GM03348 (cell line): ENCODE data around the gene SCNN1B.
"Not testable (repeated sequence)": the region's sequence is repeated elsewhere in the genome, so short reads cannot be mapped to it uniquely, and the experiment has no call there.

Experiments
- DNase-seq: peaks from one replicate; pipeline ENCODE4 v3.0.0; 2012; ENCODE audit warnings: low spot score

Gene SCNN1B

DNA sequence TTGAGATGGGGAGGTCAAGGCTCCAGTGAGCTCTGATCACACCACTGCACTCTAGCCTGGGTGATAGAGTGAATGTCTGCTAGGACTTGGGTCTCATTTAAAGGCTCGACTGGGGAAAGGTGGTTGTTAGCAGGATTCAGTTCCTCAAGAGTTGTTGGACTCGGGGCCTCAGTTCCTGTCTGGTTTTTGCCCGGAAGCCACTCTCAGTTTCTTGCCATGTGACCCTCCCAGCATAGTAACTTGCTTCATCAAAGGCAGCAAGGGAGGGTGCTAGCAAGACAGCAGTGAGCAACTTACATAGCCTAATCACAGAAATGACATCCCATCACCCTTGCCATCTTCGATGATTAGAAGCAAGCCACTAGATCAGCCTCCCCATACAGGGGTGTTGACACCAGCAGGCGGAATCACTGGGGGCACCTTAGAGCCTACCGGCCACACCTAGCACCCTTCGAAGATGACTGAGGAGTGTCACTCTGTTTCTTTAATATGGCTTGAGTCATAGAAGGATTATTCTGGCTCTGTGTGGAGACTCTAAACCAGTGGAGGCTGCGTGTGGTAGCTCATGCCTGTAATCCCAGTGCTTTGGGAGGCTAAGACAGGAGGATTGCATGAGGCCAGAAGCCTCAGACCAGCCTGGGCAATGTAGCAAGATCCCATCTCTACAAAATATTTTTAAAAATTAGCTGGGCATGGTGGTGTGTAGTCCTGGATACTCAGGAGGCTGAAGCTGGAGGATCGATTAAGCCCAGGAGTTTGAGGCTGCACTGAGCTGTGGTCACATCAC is 13.2 kb upstream of the SCNN1B start:
- no peak for DNase-seq

DNA sequence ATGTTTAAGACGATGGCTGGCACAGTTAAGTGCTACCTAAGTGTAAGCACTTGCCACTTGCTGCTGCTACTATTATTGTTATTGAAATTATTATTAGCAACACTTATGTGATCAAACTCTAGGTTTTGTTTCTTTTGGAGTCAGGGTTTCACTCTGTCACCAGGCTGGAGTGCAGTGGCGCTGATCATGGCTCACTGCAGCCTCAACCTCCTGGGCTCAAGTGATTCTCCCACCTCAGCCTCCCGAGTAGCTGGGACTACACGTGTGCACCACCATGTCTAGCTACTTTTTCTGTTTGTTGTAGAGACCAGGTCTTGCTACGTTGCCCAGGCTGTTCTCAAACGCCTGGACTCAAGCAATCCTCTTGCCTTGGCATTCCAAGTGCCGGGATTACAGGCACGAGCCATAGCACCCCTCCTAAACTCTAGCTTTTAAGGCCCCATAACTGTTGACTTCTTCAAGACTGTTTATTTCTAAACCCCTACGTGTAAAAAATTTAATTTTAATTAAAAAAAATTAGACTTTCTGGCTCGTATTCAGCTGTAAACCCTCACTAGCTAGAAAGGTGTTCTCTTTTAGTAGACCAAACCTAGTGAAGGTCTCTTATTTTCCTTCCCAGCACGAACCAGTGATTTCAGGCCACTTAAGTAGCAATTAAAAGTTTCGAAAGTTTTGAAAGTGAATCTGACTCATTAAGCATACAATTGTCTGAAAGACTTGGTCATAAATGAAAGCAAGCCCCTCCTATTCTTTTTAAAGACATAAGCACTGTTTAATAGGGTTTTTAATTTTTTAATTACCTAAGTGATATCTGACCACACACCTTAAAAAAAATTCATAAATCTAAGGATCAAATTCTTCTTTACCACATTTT is 11.7 kb upstream of the SCNN1B start:
- DNase-seq = no peak

DNA sequence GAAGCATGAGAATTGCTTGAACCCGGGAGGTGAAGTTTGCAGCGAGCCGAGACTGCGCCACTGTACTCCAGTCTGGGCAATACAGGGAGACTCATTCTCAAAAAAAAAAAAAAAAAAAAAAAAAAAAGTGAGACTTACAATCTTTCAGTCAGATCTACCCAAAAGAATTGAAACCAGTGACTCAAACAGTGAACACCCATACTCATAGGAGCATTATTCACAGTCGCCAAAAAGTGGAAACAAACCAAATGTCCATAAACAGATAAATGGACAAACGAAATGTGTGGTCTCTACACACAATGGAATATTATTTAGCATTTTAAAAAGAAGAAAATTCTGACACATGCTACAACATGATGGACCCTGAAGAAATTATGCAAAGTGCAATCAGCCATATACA is 9.1 kb upstream of the SCNN1B start:
- DNase-seq = no peak

GRCh38 chr16:23294260-23294659 is 7.8 kb upstream of the SCNN1B start:
- no peak for DNase-seq

GRCh38 chr16:23296994-23297393 is 5.1 kb upstream of the SCNN1B start:
- no peak for DNase-seq

DNA sequence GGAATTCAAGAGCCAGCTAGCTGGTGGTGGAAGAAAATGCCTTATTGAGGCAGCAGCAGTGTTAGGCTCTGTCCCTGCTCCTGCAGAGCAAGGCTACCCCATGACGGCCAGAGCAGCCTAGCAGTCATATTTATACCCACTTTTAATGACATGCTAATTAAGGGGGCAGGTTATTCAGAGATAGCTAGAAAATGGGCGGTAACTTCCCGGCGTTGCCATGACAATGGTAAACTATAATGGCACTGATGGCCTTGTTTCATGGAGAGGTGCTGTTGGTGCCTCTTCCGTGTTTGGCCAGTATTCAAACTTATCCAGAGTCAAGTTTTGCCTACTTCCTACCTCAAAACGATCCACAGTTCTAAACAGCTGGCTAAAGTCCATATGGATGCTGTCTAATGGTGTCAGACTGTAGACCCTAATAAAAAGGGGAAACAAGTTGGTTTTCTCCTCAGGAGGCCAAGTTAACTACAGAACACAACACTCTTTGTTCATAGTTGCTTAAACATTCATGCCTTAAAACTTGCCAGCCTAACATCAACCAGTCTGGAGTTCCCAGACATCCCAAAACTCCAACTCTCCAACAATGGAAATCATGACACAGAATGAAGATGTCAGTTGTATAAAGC is 3.7 kb upstream of the SCNN1B start:
- DNase-seq = no peak

GRCh38 chr16:23299815-23300214 is 2.3 kb upstream of the SCNN1B start:
- DNase-seq = not testable (repeated sequence)

DNA sequence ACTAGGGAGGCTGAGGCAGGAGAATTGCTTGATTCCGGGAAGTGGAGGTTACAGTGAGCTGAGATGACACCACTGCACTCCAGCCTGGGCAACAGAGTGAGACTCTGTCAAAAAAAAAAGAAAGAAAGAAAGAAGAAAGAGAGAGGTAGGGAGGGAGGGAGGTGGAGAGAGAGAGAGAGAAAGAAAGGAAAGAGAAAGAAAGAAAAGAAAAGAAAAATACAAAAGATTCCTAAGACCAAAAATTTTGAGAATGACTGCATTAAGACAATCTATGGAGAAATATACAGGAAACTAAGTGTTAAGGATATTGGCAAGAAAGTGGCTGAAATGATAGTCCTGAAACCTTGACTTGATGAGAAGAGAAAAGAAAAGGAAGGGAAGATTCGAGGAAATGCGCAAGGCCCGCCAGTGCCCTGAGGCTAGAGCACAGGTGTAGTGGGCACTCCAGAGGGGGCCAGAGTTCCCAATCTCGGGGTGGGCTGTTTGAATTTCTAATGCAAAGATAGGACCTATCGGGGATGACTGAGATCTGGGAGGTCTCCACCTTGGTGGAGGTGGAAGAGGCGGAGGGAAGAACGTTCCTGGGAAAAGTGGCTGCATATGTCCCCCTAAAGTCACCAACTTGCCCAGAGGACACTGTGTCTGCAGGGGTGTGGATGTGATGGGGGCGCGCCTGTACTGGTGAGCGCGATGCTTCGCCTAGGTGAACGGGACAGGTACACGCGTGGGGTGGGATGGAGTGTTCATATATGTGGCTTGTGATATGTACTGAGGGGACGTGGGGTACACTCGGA is 654 bp upstream of the SCNN1B start:
- no peak for DNase-seq

- no peak for DNase-seq
Measured at GRCh38 chr16:23303685-23304084, 1.6 kb downstream of the SCNN1B start.

GRCh38 chr16:23304620-23305019 is 2.5 kb downstream of the SCNN1B start:
- DNase-seq = no peak

GRCh38 chr16:23306199-23307100 is 4.3 kb downstream of the SCNN1B start:
- DNase-seq = no peak

- DNase-seq = no peak
Measured at GRCh38 chr16:23310217-23310616, 8.1 kb downstream of the SCNN1B start.

GRCh38 chr16:23310744-23311143 is 8.6 kb downstream of the SCNN1B start:
- no peak for DNase-seq

DNA sequence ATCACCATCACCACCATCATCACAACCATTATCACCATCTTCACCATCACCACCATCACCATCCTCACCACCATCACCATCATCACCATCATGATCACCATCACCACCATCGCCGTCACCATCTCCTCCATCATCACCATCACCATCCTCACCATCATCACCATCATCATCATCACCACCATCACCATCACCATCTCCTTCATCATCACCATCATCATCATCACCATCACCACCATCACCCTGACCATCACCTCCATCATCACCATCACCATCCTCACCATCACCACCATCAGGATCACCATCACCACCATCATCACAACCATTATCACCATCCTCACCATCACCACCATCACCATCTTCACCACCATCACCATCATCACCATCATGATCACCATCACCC is 14.1 kb downstream of the SCNN1B start:
- no peak for DNase-seq

DNA sequence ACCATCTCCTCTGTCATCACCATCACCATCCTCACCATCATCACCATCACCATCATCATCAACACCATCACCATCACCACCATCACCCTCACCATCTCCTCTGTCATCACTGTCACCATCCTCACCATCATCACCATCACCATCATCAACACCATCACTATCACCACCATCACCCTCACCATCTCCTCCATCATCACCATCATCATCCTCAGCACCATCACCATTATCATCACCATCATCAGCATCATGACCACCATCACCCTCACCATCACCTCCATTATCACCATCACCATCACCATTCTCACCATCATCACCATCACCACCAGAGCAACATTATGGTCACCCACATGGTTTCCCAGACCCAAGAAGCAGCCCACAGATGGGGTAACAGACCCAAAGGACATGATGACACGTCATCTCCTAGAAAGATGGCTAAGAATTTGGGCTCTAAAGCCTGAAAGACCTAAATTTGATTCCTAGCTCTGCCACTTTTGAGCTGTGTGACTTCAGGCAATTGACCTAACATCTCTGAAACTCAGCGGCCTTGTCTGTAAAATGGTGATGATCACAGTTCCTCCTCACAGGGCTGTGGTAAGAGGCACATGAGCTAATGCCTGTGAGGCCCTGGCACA is 14.6 kb downstream of the SCNN1B start:
- no peak for DNase-seq

- no peak for DNase-seq
Measured at GRCh38 chr16:23317266-23317661, 15.2 kb downstream of the SCNN1B start.

DNA sequence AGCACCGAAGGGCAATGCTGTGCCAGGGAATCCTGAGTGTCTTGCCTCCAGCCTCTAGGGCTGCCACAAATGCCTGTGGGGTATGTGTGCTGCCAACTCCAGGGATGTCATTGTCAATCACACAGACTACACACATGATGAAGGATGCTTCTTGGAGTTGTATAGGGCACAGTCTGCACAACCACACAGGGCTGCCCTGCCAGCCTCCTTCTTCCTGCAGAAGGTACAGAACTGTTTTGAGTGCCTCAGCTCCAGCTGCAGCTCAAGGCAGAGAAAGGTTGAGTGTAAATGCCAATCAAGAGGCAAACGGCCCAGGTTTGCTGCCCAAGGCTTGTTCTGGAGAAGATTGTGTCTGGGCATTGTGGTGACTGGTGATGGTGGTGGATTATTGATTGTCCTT is 15.6 kb downstream of the SCNN1B start:
- no peak for DNase-seq

DNA sequence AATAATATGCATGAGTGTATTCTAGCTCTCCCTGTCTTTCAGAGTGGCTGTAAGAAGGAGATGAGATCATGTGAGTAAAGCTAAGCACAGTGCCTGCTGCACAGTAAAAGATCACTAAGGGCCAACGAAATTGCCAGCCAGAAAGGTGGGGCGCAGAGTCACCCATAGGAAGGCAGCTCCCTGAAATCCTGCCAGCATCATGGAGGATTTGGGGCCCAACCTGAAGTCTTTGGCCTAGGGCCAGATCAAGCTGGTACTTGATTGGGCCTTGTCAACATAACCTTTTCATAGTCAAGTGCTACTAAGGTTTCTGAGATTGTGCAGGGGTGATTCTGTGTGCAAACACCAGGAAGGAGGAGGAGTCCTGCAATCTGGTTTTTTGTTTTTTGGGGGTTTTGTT is 16.5 kb downstream of the SCNN1B start:
- no peak for DNase-seq

DNA sequence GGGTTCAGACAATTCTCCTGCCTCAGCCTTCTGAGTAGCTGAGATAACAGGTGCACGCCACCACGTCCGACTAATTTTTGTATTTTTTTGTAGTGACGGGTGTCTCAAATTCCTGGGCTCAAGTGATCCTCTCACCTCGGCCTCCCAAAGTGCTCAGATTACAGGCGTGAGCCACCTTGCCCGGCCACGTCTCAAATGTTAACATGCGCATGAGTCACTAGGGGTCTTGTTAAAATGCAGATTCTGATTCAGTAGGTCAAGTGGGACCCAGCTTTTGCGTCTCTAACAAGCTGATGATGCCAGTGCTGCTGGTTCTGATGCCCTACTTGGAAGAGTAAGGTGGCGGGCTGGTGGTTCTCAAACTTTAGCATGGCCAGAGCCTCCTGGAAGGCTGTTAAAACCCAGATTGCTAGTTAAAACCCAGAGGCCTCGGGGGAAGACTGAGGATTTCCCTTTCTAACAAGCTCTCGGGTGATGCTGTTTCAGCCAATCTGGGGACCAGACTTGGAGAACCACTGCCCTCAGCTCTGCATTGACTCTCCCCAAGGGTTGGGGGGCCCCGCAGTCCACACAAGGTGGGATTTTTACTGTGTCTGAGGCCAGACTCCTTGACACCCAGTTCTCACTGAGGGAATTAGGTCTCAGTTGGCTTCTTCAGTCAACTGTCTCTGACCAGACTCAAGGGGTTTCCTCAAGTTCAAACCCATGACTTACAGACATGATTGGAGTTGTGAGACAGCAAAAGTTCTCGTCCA is 17.9 kb downstream of the SCNN1B start:
- DNase-seq = no peak

DNA sequence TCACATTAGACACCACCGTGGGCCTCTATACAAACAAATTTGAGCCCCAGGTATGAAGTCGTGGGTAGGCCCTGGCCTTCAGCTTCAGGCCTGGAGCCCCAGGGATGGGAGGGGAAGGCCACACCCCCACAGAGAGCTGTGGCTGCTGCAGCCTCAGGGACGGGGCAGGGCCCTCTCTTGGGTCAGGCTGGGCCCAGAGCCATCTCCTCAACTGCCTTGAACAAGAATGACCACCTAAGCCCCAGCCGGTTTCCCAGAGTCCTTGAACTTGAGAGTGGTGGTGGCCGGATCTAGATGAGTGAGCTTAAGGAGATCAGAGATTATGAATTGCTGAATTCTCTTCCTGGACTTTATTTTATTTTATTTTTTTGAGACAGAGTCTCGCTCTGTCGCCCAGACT is 18.6 kb downstream of the SCNN1B start:
- DNase-seq = no peak
